H1 (cell line): ENCODE results near the gene NOL8.

Source experiments
- CTCF ChIP-seq, 3 experiments: IDR thresholded peaks; 1 replicate in 2 of 3; 2 replicates in 1 of 3; pipeline versions ENCODE4 v1.5.1 to v1.6.1; 2011; ENCODE audit warnings: low read length in 3 of 3, mild to moderate bottlenecking in 3 of 3, inconsistent platforms in 2 of 3, low read depth in 1 of 3, moderate library complexity in 1 of 3; ENCODE audit not compliant: insufficient read depth in 1 of 3; ENCODE audit errors: control extremely low read depth in 1 of 3
- RBBP5 ChIP-seq: IDR thresholded peaks from 2 replicates; pipeline ENCODE4 v1.7.1; 2012; ENCODE audit warnings: low read depth, mild to moderate bottlenecking, inconsistent platforms, low read length, moderate library complexity, borderline replicate concordance
- YY1 ChIP-seq: IDR thresholded peaks from 2 replicates; pipeline ENCODE4 v1.6.1; 2011; ENCODE audit warnings: low read depth, mild to moderate bottlenecking, low read length

- TF ChIP-seq YY1: no peak
- TF ChIP-seq CTCF (IDR thresholded peaks at IDR 0.05; ENCODE audit: control extremely low read depth in 1 of 3, insufficient read depth in 1 of 3, low read depth in 1 of 3, low read length in 3 of 3): no peak
- TF ChIP-seq RBBP5: no peak
Measured at GRCh38 chr9:92247981-92248380, 77.2 kb downstream of the NOL8 start.
